NCI-H128 (cell line): Measurements from ENCODE around the gene NKAIN4.

Experiments used
- DNase-seq: peaks from one replicate; lab custom pipeline; 2025; ENCODE audit not compliant: unreplicated experiment; lab: John Stamatoyannopoulos, UW

The NKAIN4 gene

GRCh38 chr20:63288581-63289251, 34.5 kb upstream of the NKAIN4 start:
- no peak for DNase-seq

- DNase-seq: no peak
Measured at GRCh38 chr20:63287697-63288580, 33.7 kb upstream of the NKAIN4 start.

GRCh38 chr20:63286781-63287696, 32.8 kb upstream of the NKAIN4 start:
- DNase-seq: no peak

- no peak for DNase-seq
Measured at GRCh38 chr20:63285636-63286615, 31.7 kb upstream of the NKAIN4 start.

GRCh38 chr20:63284981-63285524, 30.8 kb upstream of the NKAIN4 start:
- DNase-seq: no peak

- no peak for DNase-seq
Measured at GRCh38 chr20:63284544-63284949, 30.3 kb upstream of the NKAIN4 start.

- no peak for DNase-seq
Measured at GRCh38 chr20:63284083-63284440, 29.8 kb upstream of the NKAIN4 start.

- DNase-seq: no peak
Measured at GRCh38 chr20:63283397-63284082, 29.3 kb upstream of the NKAIN4 start.

- DNase-seq: no peak
Measured at GRCh38 chr20:63282946-63283345, 28.7 kb upstream of the NKAIN4 start.

GRCh38 chr20:63281742-63282665, 27.7 kb upstream of the NKAIN4 start:
- DNase-seq: no peak

GRCh38 chr20:63280929-63281545, 26.8 kb upstream of the NKAIN4 start:
- DNase-seq: no peak

GRCh38 chr20:63280371-63280770, 26.1 kb upstream of the NKAIN4 start:
- no peak for DNase-seq

- no peak for DNase-seq
Measured at GRCh38 chr20:63279931-63280330, 25.7 kb upstream of the NKAIN4 start.

- no peak for DNase-seq
Measured at GRCh38 chr20:63278661-63279060, 24.4 kb upstream of the NKAIN4 start.

- DNase-seq: no peak
Measured at GRCh38 chr20:63277466-63278272, 23.4 kb upstream of the NKAIN4 start.

- DNase-seq: no peak
Measured at GRCh38 chr20:63276956-63277355, 22.7 kb upstream of the NKAIN4 start.

GRCh38 chr20:63275825-63276224, 21.6 kb upstream of the NKAIN4 start:
- no peak for DNase-seq
